ENCODE results near the gene FBXO7.

DNA sequence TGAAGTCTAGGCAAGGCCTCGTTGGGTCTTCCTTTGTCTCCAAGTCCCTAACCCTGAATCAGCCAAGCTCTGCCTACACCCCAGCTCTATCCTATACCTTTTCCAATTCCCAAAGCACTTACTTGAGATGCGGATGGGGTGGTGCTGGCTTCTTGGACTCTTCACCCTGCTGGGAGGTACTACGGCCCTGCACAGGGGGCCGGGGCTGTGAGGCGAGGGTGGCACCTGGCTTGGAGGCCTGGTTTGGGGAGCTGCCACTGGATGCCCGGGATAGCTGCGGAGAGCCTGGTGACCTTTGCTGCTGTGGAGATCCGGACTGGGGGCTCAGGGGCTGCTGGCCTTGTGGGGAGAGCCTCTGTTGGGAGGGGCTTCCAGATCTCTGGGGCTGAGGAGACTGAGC, 43.3 kb downstream of the FBXO7 start:
- TF ChIP-seq, protein P1, sequence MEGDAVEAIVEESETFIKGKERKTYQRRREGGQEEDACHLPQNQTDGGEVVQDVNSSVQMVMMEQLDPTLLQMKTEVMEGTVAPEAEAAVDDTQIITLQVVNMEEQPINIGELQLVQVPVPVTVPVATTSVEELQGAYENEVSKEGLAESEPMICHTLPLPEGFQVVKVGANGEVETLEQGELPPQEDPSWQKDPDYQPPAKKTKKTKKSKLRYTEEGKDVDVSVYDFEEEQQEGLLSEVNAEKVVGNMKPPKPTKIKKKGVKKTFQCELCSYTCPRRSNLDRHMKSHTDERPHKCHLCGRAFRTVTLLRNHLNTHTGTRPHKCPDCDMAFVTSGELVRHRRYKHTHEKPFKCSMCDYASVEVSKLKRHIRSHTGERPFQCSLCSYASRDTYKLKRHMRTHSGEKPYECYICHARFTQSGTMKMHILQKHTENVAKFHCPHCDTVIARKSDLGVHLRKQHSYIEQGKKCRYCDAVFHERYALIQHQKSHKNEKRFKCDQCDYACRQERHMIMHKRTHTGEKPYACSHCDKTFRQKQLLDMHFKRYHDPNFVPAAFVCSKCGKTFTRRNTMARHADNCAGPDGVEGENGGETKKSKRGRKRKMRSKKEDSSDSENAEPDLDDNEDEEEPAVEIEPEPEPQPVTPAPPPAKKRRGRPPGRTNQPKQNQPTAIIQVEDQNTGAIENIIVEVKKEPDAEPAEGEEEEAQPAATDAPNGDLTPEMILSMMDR (IDR thresholded peaks at IDR 0.05) = no peak
- no peak for TF ChIP-seq POLR2A (IDR thresholded peaks at IDR 0.05)

Data from heart left ventricle (tissue), 13 donors.